ENCODE results near the gene CFAP97D2. TPM values are rescaled to one million over a fixed set of nuclear protein-coding genes. Genes with fewer than 3 reads are reported as not detected.

Gene CFAP97D2
- total RNA-seq, 1 experiment from 2014 or later, result not detected

GRCh38 chr13:114130131-114130836 is 48.8 kb upstream of the CFAP97D2 start:
- TF ChIP-seq CREM (CRISPR knock-in tag; IDR thresholded peaks at IDR 0.05) (no peak), STAT6 (CRISPR knock-in tag; conservative IDR thresholded peaks at IDR 0.05; ENCODE audit: low read depth) (no peak), JUN (CRISPR knock-in tag; IDR thresholded peaks at IDR 0.05) (no peak), ZNF425 (CRISPR knock-in tag; conservative IDR thresholded peaks at IDR 0.05) (no peak), ZNF219 (CRISPR knock-in tag; IDR thresholded peaks at IDR 0.05; ENCODE audit: borderline replicate concordance) (no peak), ZNF532 (CRISPR knock-in tag; IDR thresholded peaks at IDR 0.05; ENCODE audit: borderline replicate concordance) (no peak), CDX4 (CRISPR knock-in tag; IDR thresholded peaks at IDR 0.05; ENCODE audit: borderline replicate concordance) (no peak), FOXK1 (CRISPR knock-in tag; IDR thresholded peaks at IDR 0.05) (no peak), E2F1 (CRISPR knock-in tag; IDR thresholded peaks at IDR 0.05) (no peak), ARID4B (CRISPR knock-in tag; IDR thresholded peaks at IDR 0.05; ENCODE audit: borderline replicate concordance) (no peak), KAT7 (CRISPR knock-in tag; IDR thresholded peaks at IDR 0.05; ENCODE audit: borderline replicate concordance) (no peak)
- CTCF ChIA-PET, result interaction anchor here (1.3 to 2.5 kb wide), 2 partner anchors 18 to 98 kb away, joined by 3 to 8 read pairs; no protein-coding TSS in a partner anchor
- H3K4me1 Mint-ChIP-seq, result peaks cover 54% of the 10 kb centered on the region
- peak overlapping the region; percentile 93; the same call in 1 of the 2 replicates for H3K4me3 Mint-ChIP-seq
- H3K9me3 Mint-ChIP-seq, result no peaks in the 10 kb centered on the region
- ATAC-seq (no peak), DNase-seq (ENCODE audit: low spot score) (no peak)
- no peaks in the 10 kb centered on the region for H3K36me3 Mint-ChIP-seq
- POLR2A ChIA-PET, result no interaction called here
- H3K27me3 Mint-ChIP-seq (ENCODE audit: low read depth), result peaks cover 10% of the 10 kb centered on the region
- H3K27ac Mint-ChIP-seq, result no peak overlapping the region

Data from WTC11 (cell line).